Stimulated activated effector memory CD8-positive, alpha-beta T cell treated with anti-CD3 and anti-CD28 coated beads, Interleukin-12 subunit alpha, Interleukin-12 subunit beta, amount 100 ng/mL, for 72 hours (primary cell): ENCODE results near the gene EVPL.

ENCODE experiments used
- ATAC-seq: fragments of 150-1000 bp; cut with Tn5 transposase; 2 replicates; pipeline ENCODE4 v1.10.0; 2021
- DNase-seq, 2 donors: peaks; one replicate each; pipeline ENCODE4 v3.0.0; 2021 to 2022; ENCODE audit warnings: low spot score in 2 of 2
- H3K27ac Mint-ChIP-seq: one replicate; pipeline ENCODE4 v1.8.0; 2022; ENCODE audit warnings: mild to moderate bottlenecking, mixed read lengths
- H3K36me3 Mint-ChIP-seq: one replicate; pipeline ENCODE4 v1.8.0; 2022; ENCODE audit warnings: mild to moderate bottlenecking, mixed read lengths
- H3K4me1 Mint-ChIP-seq: one replicate; pipeline ENCODE4 v1.8.0; 2022; ENCODE audit warnings: mixed read lengths
- H3K4me3 Mint-ChIP-seq: one replicate; pipeline ENCODE4 v1.8.0; 2022; ENCODE audit warnings: mild to moderate bottlenecking, mixed read lengths
- H3K9me3 Mint-ChIP-seq: one replicate; pipeline ENCODE4 v1.8.0; 2022; ENCODE audit warnings: mixed read lengths

Gene EVPL

GRCh38 chr17:76032780-76033108 is 5.6 kb upstream of the EVPL start:
- Mint-ChIP-seq H3K9me3 (no peaks in the 10 kb centered on the region), H3K36me3 (peaks cover 12% of the 10 kb centered on the region), H3K4me3 (no peak overlapping the region), H3K4me1 (peaks cover 11% of the 10 kb centered on the region), H3K27ac (no peak overlapping the region)
- no peak for ATAC-seq
- no peak for DNase-seq

GRCh38 chr17:76032073-76032779 is 5.1 kb upstream of the EVPL start:
- Mint-ChIP-seq H3K9me3 (no peaks in the 10 kb centered on the region), H3K36me3 (peaks cover 6% of the 10 kb centered on the region), H3K4me3 (no peak overlapping the region), H3K4me1 (peaks cover 11% of the 10 kb centered on the region), H3K27ac (no peak overlapping the region)
- ATAC-seq (no peak), DNase-seq (no peak)

- peaks cover 11% of the 10 kb centered on the region for H3K4me1 Mint-ChIP-seq
Measured at GRCh38 chr17:76026714-76027158, 370 bp downstream of the EVPL start.

GRCh38 chr17:76025294-76025693 is 1.8 kb downstream of the EVPL start:
- Mint-ChIP-seq H3K4me1 (peaks cover 12% of the 10 kb centered on the region), H3K27ac (no peak overlapping the region), H3K9me3 (no peaks in the 10 kb centered on the region), H3K4me3 (no peak overlapping the region), H3K36me3 (no peaks in the 10 kb centered on the region)
- no peak for DNase-seq
- ATAC-seq, result no peak

More at GRCh38 chr17:76026714-76027158, 370 bp downstream of the EVPL start:
- Mint-ChIP-seq H3K9me3 (no peaks in the 10 kb centered on the region), H3K36me3 (no peaks in the 10 kb centered on the region), H3K4me3 (no peak overlapping the region), H3K27ac (no peak overlapping the region)
- ATAC-seq (no peak), DNase-seq (no peak)

GRCh38 chr17:76024353-76024752 is 2.8 kb downstream of the EVPL start:
- no peak for ATAC-seq
- no peak overlapping the region for H3K4me3 Mint-ChIP-seq
- H3K36me3 Mint-ChIP-seq, result no peaks in the 10 kb centered on the region
- H3K4me1 Mint-ChIP-seq, result peaks cover 12% of the 10 kb centered on the region
- no peak overlapping the region for H3K27ac Mint-ChIP-seq
- DNase-seq, result no peak
- no peaks in the 10 kb centered on the region for H3K9me3 Mint-ChIP-seq

GRCh38 chr17:76023900-76024237 is 3.2 kb downstream of the EVPL start:
- H3K9me3 Mint-ChIP-seq, result no peaks in the 10 kb centered on the region
- no peak for DNase-seq
- ATAC-seq, result no peak
- H3K36me3 Mint-ChIP-seq, result no peaks in the 10 kb centered on the region
- H3K27ac Mint-ChIP-seq, result no peak overlapping the region
- H3K4me1 Mint-ChIP-seq, result peaks cover 8% of the 10 kb centered on the region
- H3K4me3 Mint-ChIP-seq, result no peak overlapping the region

DNA sequence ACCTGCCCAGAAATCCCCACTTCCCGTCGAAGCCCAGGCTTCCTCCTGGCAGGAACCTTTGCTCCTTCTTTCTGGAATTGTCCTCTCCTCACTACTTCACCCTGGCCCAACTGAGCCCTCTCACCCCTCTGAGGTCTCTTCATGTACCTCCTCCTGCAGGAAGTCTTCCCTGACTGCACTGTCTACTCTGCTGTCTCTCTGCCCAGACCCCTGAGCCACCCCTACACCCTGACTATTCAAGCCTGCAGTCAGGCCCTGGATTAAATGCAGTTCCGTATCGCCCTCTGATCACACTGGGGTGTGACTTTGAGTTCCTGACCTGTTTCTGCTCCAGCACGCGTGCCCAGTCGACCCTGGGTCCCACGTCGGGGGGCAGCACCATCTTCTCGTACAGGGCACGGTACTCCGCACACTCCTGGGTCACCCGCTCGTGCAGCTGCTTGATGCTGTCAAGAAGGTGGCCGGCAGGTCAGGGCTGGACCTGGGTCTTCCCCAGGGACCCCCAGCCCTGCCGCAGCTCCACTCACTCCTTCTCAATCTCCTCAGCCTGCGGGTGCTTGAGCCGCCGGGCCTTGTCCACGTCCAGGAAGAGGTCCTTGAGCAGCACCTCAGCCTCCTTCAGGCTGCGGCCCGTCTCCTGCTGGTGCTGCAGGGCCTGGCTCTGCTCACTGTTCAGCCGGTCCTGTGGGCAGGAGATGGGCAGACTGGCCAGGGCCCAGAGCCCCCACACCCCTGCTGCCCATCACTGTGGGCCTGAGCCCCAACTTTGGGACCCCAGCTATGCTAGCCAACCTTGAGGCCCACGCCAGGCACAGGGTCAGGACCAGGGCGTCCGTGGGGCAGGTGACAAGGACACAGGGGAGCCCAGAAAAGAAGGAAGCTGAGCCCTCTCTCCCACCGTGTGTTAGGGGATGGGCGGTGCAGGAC is 3.9 kb downstream of the EVPL start:
- ATAC-seq (no peak), DNase-seq (no peak)
- H3K4me1 Mint-ChIP-seq, result peaks cover 8% of the 10 kb centered on the region
- no peaks in the 10 kb centered on the region for H3K9me3 Mint-ChIP-seq
- H3K27ac Mint-ChIP-seq, result no peak overlapping the region
- no peaks in the 10 kb centered on the region for H3K36me3 Mint-ChIP-seq
- no peak overlapping the region for H3K4me3 Mint-ChIP-seq

GRCh38 chr17:76022285-76022684 is 4.8 kb downstream of the EVPL start:
- H3K4me1 Mint-ChIP-seq, result peaks cover 8% of the 10 kb centered on the region
- no peak overlapping the region for H3K4me3 Mint-ChIP-seq
- H3K27ac Mint-ChIP-seq, result no peak overlapping the region
- no peaks in the 10 kb centered on the region for H3K36me3 Mint-ChIP-seq
- DNase-seq, result no peak
- no peak for ATAC-seq
- no peaks in the 10 kb centered on the region for H3K9me3 Mint-ChIP-seq

- H3K9me3 Mint-ChIP-seq, result no peaks in the 10 kb centered on the region
- no peak overlapping the region for H3K27ac Mint-ChIP-seq
- no peak overlapping the region for H3K4me3 Mint-ChIP-seq
Measured at GRCh38 chr17:76019833-76020467, 7.2 kb downstream of the EVPL start.

GRCh38 chr17:76018801-76019200 is 8.3 kb downstream of the EVPL start:
- no peaks in the 10 kb centered on the region for H3K9me3 Mint-ChIP-seq
- no peaks in the 10 kb centered on the region for H3K36me3 Mint-ChIP-seq
- ATAC-seq (no peak), DNase-seq (no peak)
- no peak overlapping the region for H3K27ac Mint-ChIP-seq
- H3K4me1 Mint-ChIP-seq, result peaks cover 15% of the 10 kb centered on the region
- no peak overlapping the region for H3K4me3 Mint-ChIP-seq

More at GRCh38 chr17:76019833-76020467, 7.2 kb downstream of the EVPL start:
- no peak for ATAC-seq
- Mint-ChIP-seq H3K36me3 (no peaks in the 10 kb centered on the region), H3K4me1 (peaks cover 8% of the 10 kb centered on the region)
- DNase-seq, result no peak

DNA sequence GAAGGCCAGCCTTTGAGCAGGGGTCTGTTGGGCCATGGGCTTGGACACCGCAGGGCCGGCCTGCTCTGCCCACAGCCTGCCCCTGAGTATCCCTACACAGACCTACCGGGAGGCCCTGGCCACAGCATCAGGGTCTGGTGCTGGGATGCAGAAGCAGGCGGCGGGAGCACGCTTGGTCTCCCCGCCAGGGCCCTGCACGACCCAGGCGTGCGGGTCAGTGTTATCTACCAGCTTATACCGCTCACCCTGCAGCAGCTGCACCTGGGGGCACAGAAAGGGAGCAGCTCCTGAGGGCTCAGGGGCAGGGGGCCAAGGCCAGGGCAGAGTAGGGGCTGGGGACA is 8.8 kb downstream of the EVPL start:
- Mint-ChIP-seq H3K4me1 (peaks cover 19% of the 10 kb centered on the region), H3K36me3 (no peaks in the 10 kb centered on the region), H3K9me3 (no peaks in the 10 kb centered on the region), H3K4me3 (no peak overlapping the region), H3K27ac (no peak overlapping the region)
- DNase-seq (no peak), ATAC-seq (no peak)

- no peak overlapping the region for H3K4me3 Mint-ChIP-seq
- DNase-seq, result no peak
- no peak for ATAC-seq
- H3K27ac Mint-ChIP-seq, result peak overlapping the region; percentile 10
- H3K9me3 Mint-ChIP-seq, result no peaks in the 10 kb centered on the region
- peaks cover 19% of the 10 kb centered on the region for H3K4me1 Mint-ChIP-seq
- H3K36me3 Mint-ChIP-seq, result no peaks in the 10 kb centered on the region
Measured at GRCh38 chr17:76017481-76018339, 9.4 kb downstream of the EVPL start.

GRCh38 chr17:76014925-76015261 is 12.2 kb downstream of the EVPL start:
- no peak overlapping the region for H3K4me3 Mint-ChIP-seq
- no peak for ATAC-seq
- no peak overlapping the region for H3K27ac Mint-ChIP-seq
- no peak for DNase-seq
- no peaks in the 10 kb centered on the region for H3K36me3 Mint-ChIP-seq
- no peaks in the 10 kb centered on the region for H3K9me3 Mint-ChIP-seq
- peaks cover 19% of the 10 kb centered on the region for H3K4me1 Mint-ChIP-seq

DNA sequence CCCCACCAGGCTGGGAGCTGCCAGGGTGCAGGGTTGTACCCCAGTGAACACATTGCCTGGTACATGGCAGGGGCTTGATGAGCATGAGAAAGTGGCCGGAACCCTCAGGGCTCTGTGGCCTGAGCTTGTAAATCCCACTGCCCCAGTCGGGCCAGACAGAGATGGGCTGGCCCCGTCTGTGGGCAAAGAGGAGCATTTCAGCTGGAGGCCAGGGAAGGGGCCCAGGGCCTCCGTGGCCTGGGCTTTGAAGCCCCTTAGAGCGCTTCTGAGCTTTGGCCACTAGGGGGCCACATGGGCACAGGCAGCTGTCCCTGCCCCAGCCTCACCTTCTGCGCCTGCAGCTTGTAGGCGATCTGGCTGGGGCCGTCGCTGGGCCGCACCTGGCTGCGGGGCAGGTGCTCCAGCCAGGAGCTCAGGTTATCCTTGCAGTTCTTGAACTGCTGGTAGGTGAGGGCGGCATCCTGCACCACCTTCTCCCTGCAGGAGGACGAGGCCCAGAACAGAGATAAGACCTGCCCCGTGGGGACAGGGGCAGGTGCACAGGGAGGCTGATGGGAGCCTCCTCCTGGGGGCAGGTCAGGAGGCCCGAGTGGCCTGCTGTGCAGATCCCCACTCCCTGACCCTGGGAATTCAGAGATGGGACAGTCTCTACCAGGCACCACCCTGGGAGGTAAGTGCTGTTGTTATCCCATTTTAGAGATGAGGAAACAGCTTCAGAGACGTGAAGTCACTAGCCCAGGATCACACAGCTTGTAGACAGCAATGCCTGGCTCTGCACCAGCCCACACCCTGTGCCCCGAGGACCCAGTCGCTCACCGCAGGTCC is 12.8 kb downstream of the EVPL start:
- Mint-ChIP-seq H3K4me3 (no peak overlapping the region), H3K4me1 (peaks cover 21% of the 10 kb centered on the region), H3K27ac (peak overlapping the region; percentile 73), H3K36me3 (peaks cover 3% of the 10 kb centered on the region), H3K9me3 (no peaks in the 10 kb centered on the region)
- ATAC-seq (peak; percentile 90), DNase-seq (peak; percentile 68 to 87)
